Thymus (tissue), 11 donors: ENCODE results near the gene ARMC9. TPM values are rescaled to one million over a fixed set of nuclear protein-coding genes. Genes with fewer than 3 reads are reported as not detected.
A peak's percentile ranks its signal among the peaks of the same experiment; 100 is the strongest.
"Not testable (repeated sequence)": the region's sequence is repeated elsewhere in the genome, so short reads cannot be mapped to it uniquely, and the experiment has no call there.

Experiments
- DNase-seq, 9 donors: peaks; one replicate each; pipeline ENCODE4 v3.0.0-alpha.2; 2013; ENCODE audit warnings: low spot score in 9 of 9, low read depth in 6 of 9, missing footprints in 1 of 9
- H3K27ac ChIP-seq, 2 donors: one replicate each; pipeline ENCODE4 v1.5.1; 2013; ENCODE audit warnings: control low read depth in 1 of 2, low read depth in 1 of 2, low read length in 1 of 2, mild to moderate bottlenecking in 1 of 2, moderate library complexity in 1 of 2
- H3K27me3 ChIP-seq, 2 donors: one replicate each; pipeline ENCODE4 v1.5.1; 2013; ENCODE audit warnings: low read length in 1 of 2; ENCODE audit not compliant: control insufficient read depth in 2 of 2, insufficient read depth in 1 of 2
- H3K36me3 ChIP-seq, 2 donors: one replicate each; pipeline ENCODE4 v1.5.1; 2013; ENCODE audit warnings: low read length in 1 of 2, mild to moderate bottlenecking in 1 of 2, moderate library complexity in 1 of 2; ENCODE audit not compliant: control insufficient read depth in 2 of 2, insufficient read depth in 2 of 2
- H3K4me1 ChIP-seq, 2 donors: one replicate each; pipeline ENCODE4 v1.5.1; 2013; ENCODE audit warnings: low read length in 2 of 2; ENCODE audit not compliant: control insufficient read depth in 2 of 2, insufficient read depth in 2 of 2
- H3K4me3 ChIP-seq, 2 donors: one replicate each; pipeline ENCODE4 v1.5.1; 2013; ENCODE audit warnings: low read length in 2 of 2, control low read depth in 1 of 2, mild to moderate bottlenecking in 1 of 2
- H3K9me3 ChIP-seq, 2 donors: one replicate each; pipeline ENCODE4 v1.5.1; 2013; ENCODE audit warnings: low read length in 1 of 2, mild to moderate bottlenecking in 1 of 2; ENCODE audit not compliant: control insufficient read depth in 2 of 2, insufficient read depth in 1 of 2
- WGBS: extraction: QIAGEN DNeasy Blood & Tissue Kit; methylation state at CpG from one replicate; pipeline ENCODE4 v1.1.7; 2013; 5-methylcytosine and 5-hydroxymethylcytosine counted together
- polyA plus RNA-seq: library from polyadenylated mRNA; stranded (reverse); fragments of 200-250 nt; gene quantifications from one replicate; pipeline ENCODE4 v1.2.3, GENCODE V29; 2013
- total RNA-seq: library from RNA; stranded (reverse); fragments of 120-200 nt; gene quantifications from one replicate; pipeline ENCODE4 v1.2.4, GENCODE V29; 2013
- donor health status: healthy.

Gene ARMC9
- total and polyA plus RNA-seq, 2 donors = 5.4 to 5.7 TPM

DNA sequence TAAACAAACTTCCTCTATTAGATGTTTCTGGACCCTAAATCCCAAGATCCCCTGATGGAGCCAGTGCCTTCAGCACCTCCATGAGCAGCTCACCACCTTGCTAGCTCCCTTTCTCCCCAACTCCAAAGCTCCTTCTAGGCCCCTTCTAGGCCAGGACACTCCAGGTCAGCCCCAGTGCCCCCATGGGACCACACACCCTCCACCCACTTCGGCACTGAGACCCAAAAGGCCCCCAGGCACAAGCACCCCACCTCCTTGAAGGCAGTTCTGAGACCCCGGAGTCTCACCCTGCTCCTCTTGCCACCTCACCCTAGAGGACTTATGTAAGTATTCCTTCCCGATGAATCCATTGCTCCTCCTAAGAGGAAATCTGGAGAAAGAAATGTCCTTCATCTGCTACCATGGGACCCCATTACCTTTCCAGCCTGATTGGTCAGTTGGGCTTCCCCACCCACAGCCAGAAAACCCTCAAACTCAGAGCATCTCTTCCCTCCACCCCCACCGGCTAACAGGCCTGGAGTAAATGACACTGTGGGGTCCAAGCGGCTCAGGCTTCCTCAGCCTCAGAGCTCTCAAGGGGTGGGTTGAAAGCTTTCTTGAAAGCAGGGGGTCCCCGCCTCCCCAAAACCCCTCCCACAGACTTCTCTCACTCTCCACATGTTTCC is 9.8 kb upstream of the ARMC9 start:
- Histone ChIP-seq H3K27ac (no peak overlapping the region), H3K4me1 (peaks cover 0 to 3% of the 10 kb centered on the region in 2 donors), H3K27me3 (peaks cover 6 to 48% of the 10 kb centered on the region in 2 donors), H3K4me3 (no peak overlapping the region), H3K36me3 (no peaks in the 10 kb centered on the region), H3K9me3 (peaks cover 0 to 4% of the 10 kb centered on the region in 2 donors)
- WGBS = 96% methylated on average over 6 of the region's 6 CpGs
- no peak for DNase-seq

GRCh38 chr2:231189171-231189530 is 9.3 kb upstream of the ARMC9 start:
- Histone ChIP-seq H3K4me3 (no peak overlapping the region), H3K27me3 (peaks cover 6 to 48% of the 10 kb centered on the region in 2 donors), H3K4me1 (peaks cover 0 to 3% of the 10 kb centered on the region in 2 donors), H3K9me3 (peaks cover 0 to 4% of the 10 kb centered on the region in 2 donors), H3K27ac (no peak overlapping the region), H3K36me3 (no peaks in the 10 kb centered on the region)
- 94% methylated on average over 8 of the region's 8 CpGs for WGBS
- DNase-seq = no peak

DNA sequence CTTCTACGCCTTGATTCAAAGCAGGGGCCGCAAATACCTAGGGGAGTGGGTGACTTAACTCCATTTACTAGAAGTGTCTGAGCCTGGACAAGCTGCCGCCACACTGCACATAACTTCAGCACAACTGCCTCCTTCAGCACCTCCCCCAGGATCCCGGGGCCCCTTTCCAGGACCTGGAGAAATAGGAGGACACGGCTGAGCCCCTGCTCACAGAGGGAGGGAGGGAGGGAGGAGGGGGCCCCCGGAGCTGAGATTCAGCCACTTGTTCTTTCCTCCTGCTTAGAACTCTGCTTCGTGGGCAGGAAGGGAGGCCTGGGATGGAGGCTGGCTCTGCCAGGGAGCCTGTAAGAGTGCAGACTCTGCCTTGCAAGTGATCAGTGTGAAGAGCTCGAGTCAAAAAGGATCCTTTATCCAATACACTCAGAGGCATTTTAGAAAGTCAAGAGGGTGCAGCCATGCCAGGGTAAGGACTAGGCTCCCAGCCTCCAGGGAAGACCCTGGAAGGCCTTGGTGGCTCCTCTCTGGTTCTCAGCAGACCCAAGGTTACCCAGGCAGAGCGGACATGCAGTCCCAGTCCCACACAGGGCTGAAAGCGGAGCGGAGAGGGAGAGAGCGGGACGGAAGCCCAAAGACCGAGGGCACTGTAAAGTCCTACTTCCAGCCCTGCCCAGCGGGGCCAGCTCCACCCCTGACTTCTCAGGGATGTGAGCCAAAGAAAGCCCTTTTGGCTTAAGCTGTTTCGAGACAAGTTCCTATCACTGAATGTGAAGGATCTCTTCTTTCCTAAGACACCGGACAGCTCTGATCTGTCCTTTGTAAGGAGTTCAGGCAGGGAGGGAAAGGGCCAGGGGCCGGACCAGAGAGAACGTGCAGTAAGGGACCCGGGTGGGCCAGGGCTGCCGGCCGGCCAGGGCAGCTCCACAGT is 8.6 kb upstream of the ARMC9 start:
- 93% methylated on average over 22 of the region's 22 CpGs for WGBS
- Histone ChIP-seq H3K9me3 (peaks cover 0 to 4% of the 10 kb centered on the region in 2 donors), H3K4me3 (no peak overlapping the region), H3K27me3 (peaks cover 6 to 48% of the 10 kb centered on the region in 2 donors), H3K27ac (peak overlapping the region in 1 of 2 donors; percentile 36), H3K36me3 (no peaks in the 10 kb centered on the region), H3K4me1 (peaks cover 0 to 3% of the 10 kb centered on the region in 2 donors)
- DNase-seq = no peak

- H3K27ac ChIP-seq = peak overlapping the region in 1 of 2 donors; percentile 77
- no peak for DNase-seq
- no peaks in the 10 kb centered on the region for H3K36me3 ChIP-seq
- H3K9me3 ChIP-seq = peaks cover 0 to 4% of the 10 kb centered on the region in 2 donors
- H3K4me3 ChIP-seq = no peak overlapping the region
- H3K27me3 ChIP-seq = peaks cover 6 to 51% of the 10 kb centered on the region in 2 donors
- 37% methylated on average over 42 of the region's 42 CpGs for WGBS
- H3K4me1 ChIP-seq = peaks cover 0 to 3% of the 10 kb centered on the region in 2 donors
These were observed 7.8 kb upstream of the ARMC9 start for GRCh38 chr2:231190531-231191197.

DNA sequence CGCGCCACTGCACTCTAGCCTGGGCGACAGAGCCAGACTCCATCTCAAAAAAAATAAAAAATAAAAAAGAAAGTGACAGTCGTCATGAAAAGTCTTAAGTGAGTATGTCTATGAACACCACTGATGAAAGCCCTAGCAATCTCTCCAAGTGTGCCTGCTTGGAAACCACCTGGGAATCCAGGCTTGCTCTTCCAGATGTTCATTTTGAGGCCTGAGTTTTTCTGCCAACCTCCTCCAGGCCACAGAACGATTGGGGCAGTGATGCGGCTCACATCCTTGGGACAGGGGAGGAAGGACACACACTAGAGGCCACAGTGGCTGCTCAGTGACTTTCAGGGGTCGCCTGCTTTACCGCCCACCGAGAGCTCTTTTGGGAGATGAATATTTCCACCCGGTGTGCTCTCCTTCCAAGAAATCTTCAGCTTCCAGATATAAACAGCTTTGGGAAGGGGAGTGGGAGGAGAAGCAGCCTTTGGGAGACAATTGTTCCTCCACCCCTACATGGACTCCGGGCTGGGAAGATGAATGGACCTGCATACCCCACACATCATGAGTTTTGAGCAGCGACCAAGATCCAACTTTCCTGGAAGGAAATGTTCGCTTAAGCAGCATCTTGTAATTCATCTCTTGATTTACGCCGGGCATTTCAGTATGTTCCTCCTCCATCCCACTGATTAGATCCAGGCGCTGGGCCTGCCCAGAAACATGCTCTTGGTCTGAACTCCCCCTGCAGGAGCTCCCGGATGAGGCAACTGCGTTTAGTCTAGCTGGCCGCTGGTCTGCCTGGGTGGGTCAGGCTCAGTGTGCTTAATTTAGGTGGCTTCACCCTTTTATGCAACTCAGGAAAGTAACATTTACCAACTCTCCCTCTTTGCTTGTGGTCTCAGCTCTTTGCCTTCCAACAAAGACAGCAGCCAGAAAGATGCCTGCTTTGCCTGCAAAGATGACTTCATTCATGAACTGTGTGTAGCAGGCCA is 6.2 kb upstream of the ARMC9 start:
- Histone ChIP-seq H3K9me3 (peaks cover 0 to 4% of the 10 kb centered on the region in 2 donors), H3K4me1 (peaks cover 0 to 3% of the 10 kb centered on the region in 2 donors), H3K36me3 (no peaks in the 10 kb centered on the region), H3K27ac (no peak overlapping the region), H3K4me3 (no peak overlapping the region), H3K27me3 (peaks cover 6 to 54% of the 10 kb centered on the region in 2 donors)
- 95% methylated on average over 19 of the region's 19 CpGs for WGBS
- DNase-seq = no peak

- Histone ChIP-seq H3K27ac (no peak overlapping the region), H3K4me1 (peaks cover 4 to 9% of the 10 kb centered on the region in 2 donors), H3K27me3 (peaks cover 6 to 52% of the 10 kb centered on the region in 2 donors), H3K9me3 (peaks cover 0 to 4% of the 10 kb centered on the region in 2 donors), H3K4me3 (no peak overlapping the region), H3K36me3 (no peaks in the 10 kb centered on the region)
- 98% methylated on average over 3 of the region's 3 CpGs for WGBS
- no peak for DNase-seq
These were observed 5.2 kb upstream of the ARMC9 start for GRCh38 chr2:231193216-231193615.

DNA sequence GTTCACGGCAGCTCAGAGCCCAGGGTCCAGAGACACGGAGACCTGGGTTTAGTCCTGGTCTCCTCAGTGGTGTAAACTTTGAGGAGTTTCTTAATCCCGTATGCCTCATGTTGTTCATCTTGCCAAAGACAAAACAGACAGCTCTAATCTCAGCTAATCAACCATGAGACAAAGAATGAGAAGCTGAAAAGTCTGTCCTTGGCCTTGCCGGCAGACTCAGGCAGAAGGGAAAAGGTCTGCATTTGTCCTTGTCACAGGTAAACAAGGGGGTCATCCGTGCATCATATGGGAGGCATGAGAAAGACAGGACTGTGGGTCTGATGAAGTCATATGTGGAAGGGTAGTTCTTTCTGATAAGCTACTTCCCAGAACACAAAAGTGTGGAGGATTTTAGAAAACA is 1.8 kb upstream of the ARMC9 start:
- H3K27me3 ChIP-seq = peaks cover 0 to 32% of the 10 kb centered on the region in 2 donors
- no peak overlapping the region for H3K4me3 ChIP-seq
- H3K4me1 ChIP-seq = peaks cover 8 to 13% of the 10 kb centered on the region in 2 donors
- no peaks in the 10 kb centered on the region for H3K36me3 ChIP-seq
- no peak overlapping the region for H3K27ac ChIP-seq
- 98% methylated on average over 5 of the region's 5 CpGs for WGBS
- DNase-seq = no peak
- no peaks in the 10 kb centered on the region for H3K9me3 ChIP-seq

GRCh38 chr2:231197196-231197595 is 1.2 kb upstream of the ARMC9 start:
- not testable (repeated sequence) for H3K27ac ChIP-seq, H3K4me3 ChIP-seq, H3K36me3 ChIP-seq, DNase-seq, H3K9me3 ChIP-seq
- Histone ChIP-seq H3K4me1 (peaks cover 8 to 13% of the 10 kb centered on the region in 2 donors), H3K27me3 (peaks cover 0 to 26% of the 10 kb centered on the region in 2 donors)
- 98% methylated on average over 7 of the region's 7 CpGs for WGBS
